Activated T-cell treated with anti-CD3 and anti-CD28 coated beads for 4 hours (primary cell): ENCODE results near the gene FOXP1.

Experiments
- DNase-seq: peaks from one replicate; pipeline ENCODE4 v3.0.0-alpha.2; 2020

FOXP1 gene

DNA sequence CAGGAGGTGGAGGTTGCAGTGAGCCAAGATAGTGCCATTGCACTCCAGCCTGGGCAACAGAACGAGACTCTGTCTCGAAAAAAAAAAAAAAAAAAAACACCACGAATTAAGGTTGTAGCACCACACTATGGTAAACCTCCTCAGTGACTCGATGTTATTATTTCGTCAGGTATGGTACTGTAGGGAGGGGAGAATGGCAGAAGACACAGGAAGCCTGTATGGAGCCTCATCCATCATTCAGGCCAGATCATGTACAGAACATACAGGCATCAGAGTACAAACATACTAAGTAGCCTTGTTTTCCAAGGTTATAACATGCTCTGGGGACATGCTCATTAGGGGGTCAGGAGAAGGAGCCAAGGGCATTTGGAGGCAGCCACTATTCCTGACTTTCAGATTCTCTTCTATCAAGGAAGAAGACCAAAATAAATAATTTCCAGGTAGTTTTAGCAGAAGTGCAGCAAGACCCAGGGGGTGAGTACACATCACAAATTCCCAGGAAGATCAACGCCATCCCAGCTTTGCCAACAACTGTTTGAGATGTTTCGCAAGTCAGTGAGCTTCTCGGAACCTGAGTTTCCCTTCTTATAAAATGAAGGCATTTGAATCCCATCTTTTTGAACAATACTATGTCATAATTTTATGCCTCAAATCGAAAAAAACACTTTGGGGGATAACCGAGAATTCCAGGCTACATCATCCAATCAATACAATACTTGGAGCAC lies 79.8 kb downstream of the FOXP1 start:
- no peak for DNase-seq

- no peak for DNase-seq
Observed at GRCh38 chr3:71502066-71502625, 81.4 kb downstream of the FOXP1 start.

GRCh38 chr3:71500696-71501095 lies 82.8 kb downstream of the FOXP1 start:
- no peak for DNase-seq

DNA sequence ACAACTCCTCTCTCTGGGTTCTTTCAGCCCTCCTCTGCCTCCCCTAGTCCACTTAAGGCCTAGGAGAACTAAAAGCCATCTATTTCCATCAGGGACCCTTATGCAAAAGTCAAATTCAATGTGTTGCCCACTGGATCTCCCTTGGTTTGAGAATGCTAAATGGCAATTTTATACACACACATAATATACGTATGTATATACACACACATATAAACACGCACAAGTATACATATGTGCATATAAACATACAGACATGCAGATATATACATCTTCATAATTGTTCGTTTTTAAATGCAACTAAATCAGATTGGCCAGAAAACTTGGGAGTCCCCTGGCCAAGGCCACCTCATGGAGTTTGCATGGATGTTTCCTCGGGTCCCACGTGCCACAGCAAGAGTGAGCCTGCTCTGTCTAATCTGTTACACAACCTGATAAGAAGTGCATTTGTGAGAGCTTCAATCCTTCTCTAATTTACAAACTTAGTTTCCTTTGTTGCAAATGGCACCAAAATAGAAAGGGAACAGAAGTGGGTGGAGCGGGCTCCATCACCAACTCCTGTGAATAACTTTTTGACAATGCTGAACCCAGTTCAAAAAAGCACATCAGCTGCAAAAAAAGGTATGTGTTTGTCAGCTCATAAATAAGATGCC lies 84.2 kb downstream of the FOXP1 start:
- DNase-seq: no peak

DNA sequence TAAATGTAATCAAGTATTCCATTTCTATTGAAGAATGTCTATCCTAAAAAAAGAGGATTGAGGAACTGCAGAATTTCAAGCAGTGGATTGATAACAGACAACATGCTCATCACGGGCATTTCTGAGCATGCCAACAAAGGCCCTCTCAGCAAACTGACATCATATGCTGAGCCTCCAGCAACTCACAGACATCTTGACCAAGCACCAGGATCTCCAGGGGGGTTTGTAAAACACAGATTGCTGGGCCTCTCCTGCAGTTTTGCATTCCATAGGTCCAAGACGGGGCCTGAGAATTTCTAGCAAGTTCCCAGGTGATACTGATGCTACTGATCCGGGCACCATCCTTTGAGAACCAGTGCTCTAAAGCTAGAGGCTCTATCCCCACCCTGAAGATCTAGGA lies 85.0 kb downstream of the FOXP1 start:
- no peak for DNase-seq

DNA sequence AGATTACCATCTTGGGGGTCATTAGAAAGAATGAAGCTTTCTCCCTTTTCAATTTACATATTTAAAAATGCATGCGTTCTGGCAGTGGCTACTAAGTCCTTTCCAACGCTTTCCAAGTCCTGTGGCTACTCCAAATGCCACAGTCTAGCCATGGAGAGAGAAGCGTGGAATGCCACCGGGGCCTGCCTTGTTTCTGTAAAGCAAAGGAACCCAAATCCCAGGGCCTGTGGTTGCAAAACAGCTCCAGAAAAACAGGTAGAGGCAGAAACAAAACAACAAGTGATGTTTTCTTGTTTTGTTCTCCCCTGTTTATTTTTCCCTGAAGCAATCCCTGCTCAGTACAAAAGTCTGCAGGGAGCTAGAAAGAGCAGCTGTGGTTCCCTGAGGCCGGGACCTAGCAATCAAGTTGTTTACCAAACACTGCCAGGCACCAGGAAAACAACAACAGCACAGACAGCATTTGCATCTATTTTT lies 85.5 kb downstream of the FOXP1 start:
- no peak for DNase-seq

DNA sequence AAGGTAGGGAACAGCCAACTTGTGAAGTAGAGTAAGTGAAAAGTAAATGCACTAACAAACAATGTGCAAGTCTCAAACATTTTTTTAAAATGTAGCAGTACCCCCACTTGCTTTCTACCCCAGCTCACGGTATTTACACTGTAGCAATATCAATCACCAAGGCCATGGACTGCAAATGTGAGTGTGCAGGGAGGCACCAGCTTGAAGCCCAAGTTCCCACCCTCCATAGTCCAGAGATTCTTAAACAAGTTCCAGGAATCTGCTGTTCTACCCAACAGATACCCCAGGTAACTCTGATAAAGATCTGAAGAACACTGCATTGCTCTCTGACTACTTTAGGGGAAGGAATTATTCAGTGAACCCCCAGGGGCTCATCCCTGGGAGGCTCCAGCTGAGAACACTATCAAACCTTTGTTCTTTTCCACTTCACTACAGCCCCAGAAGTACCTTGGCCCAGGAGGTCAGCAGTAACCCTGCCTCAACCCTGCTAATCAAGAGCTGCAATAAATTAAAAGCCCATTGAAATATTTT lies 86.1 kb downstream of the FOXP1 start:
- DNase-seq: no peak

- DNase-seq: no peak
Observed at GRCh38 chr3:71495708-71496472, 87.6 kb downstream of the FOXP1 start.

GRCh38 chr3:71494212-71494611 lies 89.3 kb downstream of the FOXP1 start:
- DNase-seq: no peak

DNA sequence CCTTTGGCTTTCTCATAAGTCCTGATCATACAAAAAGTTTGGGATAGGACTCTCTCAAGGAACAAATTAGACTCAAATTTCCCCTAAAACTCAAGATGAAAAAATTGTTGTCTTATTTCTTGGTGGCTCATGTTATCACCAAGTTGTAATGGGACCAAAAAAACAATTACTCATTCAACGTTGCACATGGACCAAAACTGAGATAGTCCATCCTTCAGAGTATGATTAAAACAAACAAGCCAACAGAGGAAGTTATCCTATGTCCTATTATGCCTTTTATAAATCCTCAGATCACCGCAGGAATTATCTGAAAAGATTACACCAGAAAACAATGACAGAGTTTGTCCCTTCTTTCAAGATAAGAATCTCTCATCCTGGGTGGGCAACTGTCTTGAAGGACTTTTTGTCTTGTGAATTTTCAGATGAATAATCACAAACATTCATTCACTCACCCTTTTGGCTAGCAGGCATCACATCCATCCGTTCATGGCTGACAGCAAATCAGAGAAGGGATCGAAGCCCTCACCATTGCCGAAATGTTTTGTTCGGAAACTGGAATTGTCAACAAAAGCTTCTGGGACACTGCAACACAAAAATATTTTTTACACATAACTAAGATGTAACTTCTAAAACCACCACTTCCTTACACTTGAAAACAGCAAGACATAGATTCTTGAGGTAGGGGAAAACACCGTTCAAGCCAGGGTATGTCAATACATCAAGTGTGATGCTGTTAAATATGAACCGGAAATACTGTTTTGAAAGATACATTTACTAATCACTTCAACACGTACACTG lies 90.4 kb downstream of the FOXP1 start:
- DNase-seq: no peak

DNA sequence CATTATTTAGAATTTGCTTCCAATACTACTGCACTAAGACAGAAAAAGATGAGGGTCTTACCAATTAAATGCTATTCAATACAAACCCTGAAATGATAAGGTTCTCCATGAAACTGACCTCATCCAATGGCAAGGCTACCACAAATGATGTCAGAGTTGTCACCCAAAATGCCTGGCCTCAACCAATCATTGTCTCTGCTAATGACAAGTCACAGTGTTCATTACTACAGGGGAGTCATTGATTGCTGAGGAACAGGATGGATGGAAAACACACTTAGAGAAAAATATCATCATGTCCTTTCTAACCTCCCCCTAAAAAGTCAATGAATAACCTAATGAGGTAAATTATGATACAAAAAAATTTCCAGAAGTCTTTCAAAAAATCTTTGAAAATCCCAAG lies 91.0 kb downstream of the FOXP1 start:
- no peak for DNase-seq

GRCh38 chr3:71491154-71491752 lies 92.3 kb downstream of the FOXP1 start:
- no peak for DNase-seq

DNA sequence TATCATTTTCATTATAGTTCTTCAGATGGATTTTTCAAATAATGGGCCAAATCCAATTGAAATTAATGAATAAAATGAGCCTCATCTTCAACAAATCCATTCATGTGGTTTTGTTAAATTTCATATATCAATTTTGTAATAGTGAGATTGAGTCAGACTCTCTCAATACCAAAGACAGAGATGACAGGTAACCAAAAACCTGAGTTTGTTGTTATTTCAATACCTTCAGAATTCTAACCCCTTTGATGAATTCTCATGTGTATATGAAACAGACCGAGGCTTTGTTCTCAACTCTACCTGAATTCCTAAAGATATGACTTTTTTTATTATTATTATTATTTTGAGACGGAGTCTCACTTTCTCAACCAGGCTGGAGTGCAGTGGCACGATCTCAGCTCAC lies 92.8 kb downstream of the FOXP1 start:
- DNase-seq: no peak

DNA sequence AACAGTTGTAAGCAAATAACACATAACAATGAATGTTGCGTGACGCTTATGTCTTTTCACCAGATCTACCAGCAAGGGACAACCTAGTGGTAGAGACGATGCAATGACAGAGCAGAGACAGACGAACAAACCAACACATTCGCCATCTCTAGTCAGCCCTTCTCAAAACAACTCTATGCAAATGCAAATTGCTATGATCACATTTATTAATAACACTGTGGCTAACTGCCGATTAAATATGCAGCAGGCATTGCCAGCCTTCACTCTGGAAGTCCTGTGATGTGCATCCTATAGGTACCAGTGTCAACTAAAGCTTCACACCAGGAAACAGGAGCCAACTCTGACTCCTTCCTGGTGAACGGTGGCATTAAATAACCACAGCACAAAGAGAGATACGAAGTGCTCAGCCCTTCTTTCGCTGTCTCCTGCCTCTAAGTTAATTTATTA lies 94.2 kb downstream of the FOXP1 start:
- DNase-seq: no peak

- DNase-seq: no peak
Observed at GRCh38 chr3:71488882-71489281, 94.6 kb downstream of the FOXP1 start.

GRCh38 chr3:71488391-71488809 lies 95.1 kb downstream of the FOXP1 start:
- no peak for DNase-seq

GRCh38 chr3:71487418-71487817 lies 96.1 kb downstream of the FOXP1 start:
- DNase-seq: no peak

DNA sequence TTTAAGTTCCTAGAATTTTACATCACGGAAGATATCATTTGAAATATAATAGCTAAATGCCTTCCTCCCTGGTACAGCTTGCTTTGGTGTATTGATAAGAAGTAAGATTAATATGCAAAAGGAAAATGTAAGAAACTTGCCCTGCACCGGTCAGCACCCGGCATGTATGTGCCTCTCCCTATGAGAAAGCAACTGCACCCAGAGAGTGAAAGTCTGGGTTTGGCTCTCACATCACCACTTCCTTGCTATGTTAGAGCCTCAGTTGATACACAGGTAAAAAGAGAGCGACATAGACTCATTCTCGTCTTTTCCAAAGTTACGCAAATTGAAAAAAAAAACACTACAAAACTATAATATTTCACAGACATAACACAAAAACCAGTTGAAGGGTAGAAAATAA lies 96.7 kb downstream of the FOXP1 start:
- DNase-seq: no peak

DNA sequence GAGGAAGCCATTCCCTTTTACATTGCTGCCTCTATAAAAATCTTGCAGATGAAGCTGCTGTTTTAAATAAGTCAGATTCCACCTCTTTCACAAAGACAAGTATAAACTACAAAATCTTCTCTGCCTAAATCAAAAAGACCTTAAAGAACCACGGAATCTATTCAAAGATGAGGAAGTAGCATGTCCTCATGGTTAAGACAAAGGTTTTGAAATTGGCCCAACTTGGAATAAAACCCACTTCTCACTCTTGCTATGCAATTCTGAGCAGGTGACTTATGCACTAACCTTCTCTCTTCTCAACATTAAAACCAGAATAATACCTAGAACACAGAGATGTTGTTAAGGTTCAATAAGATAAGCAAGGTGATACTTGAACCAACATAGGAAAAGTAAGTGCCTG lies 97.6 kb downstream of the FOXP1 start:
- DNase-seq: no peak

GRCh38 chr3:71484452-71484851 lies 99.1 kb downstream of the FOXP1 start:
- DNase-seq: no peak

- DNase-seq: no peak
Observed at GRCh38 chr3:71484047-71484446, 99.5 kb downstream of the FOXP1 start.

- DNase-seq: no peak
Observed at GRCh38 chr3:71482771-71483170, 100.8 kb downstream of the FOXP1 start.
